H1 (cell line): ENCODE results near the gene TMEM117. TPM values are rescaled to one million over a fixed set of nuclear protein-coding genes. Genes with fewer than 3 reads are reported as not detected.

ENCODE experiments used
- CREB1 ChIP-seq: IDR thresholded peaks from 2 replicates; pipeline ENCODE4 v1.6.1; 2012; ENCODE audit warnings: inconsistent platforms
- MAFK ChIP-seq: IDR thresholded peaks from 2 replicates; pipeline ENCODE4 v1.6.1; 2012; ENCODE audit warnings: low read depth, mild to moderate bottlenecking, improper control_type of control experiment, low read length
- POLR2AphosphoS5 ChIP-seq: IDR thresholded peaks from 2 replicates; pipeline ENCODE4 v1.6.1; 2011; ENCODE audit warnings: low read depth, low read length
- polyA plus RNA-seq, 7 experiments: library from polyadenylated mRNA; depleted of rRNA in 3 of 7; stranded (reverse) in 5 of 7; unstranded in 2 of 7; fragments of >200 nt in 5 of 7; fragments of 200-250 nt in 2 of 7; gene quantifications; 1 replicate in 5 of 7; 2 replicates in 1 of 7; 4 replicates in 1 of 7; pipeline versions ENCODE4 v1.2.1 to v1.2.3, GENCODE V29; 2011 to 2013; ENCODE audit warnings: missing spikeins in 2 of 7, mixed read lengths in 2 of 7
- total RNA-seq: library from RNA; stranded (reverse); fragmentation: NEBNext Ultra II Directional; extraction: Animal tissue kit (Norgen Biotek cat#: 25700); gene quantifications from 2 replicates; pipeline ENCODE4 v1.2.1, GENCODE V29; 2021
- TF ChIP-seq, protein P1 (sequence below), 3 experiments: IDR thresholded peaks; 1 replicate in 2 of 3; 2 replicates in 1 of 3; pipeline versions ENCODE4 v1.5.1 to v1.6.1; 2011; ENCODE audit warnings: low read length in 3 of 3, mild to moderate bottlenecking in 3 of 3, inconsistent platforms in 2 of 3, low read depth in 1 of 3, moderate library complexity in 1 of 3; ENCODE audit not compliant: insufficient read depth in 1 of 3; ENCODE audit errors: control extremely low read depth in 1 of 3
- TF ChIP-seq, protein P2 (sequence below): IDR thresholded peaks from 2 replicates; pipeline ENCODE4 v1.6.1; 2011; ENCODE audit warnings: low read depth, mild to moderate bottlenecking, low read length; ENCODE audit not compliant: insufficient read depth

The TMEM117 gene
- total and polyA plus RNA-seq, 2 of the 8 experiments (the other 6 are each of a cell fraction or from before 2014, with no cell fraction given) = 0.80 to 1.4 TPM

- TF ChIP-seq, protein P1, sequence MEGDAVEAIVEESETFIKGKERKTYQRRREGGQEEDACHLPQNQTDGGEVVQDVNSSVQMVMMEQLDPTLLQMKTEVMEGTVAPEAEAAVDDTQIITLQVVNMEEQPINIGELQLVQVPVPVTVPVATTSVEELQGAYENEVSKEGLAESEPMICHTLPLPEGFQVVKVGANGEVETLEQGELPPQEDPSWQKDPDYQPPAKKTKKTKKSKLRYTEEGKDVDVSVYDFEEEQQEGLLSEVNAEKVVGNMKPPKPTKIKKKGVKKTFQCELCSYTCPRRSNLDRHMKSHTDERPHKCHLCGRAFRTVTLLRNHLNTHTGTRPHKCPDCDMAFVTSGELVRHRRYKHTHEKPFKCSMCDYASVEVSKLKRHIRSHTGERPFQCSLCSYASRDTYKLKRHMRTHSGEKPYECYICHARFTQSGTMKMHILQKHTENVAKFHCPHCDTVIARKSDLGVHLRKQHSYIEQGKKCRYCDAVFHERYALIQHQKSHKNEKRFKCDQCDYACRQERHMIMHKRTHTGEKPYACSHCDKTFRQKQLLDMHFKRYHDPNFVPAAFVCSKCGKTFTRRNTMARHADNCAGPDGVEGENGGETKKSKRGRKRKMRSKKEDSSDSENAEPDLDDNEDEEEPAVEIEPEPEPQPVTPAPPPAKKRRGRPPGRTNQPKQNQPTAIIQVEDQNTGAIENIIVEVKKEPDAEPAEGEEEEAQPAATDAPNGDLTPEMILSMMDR (IDR thresholded peaks at IDR 0.05; ENCODE audit: control extremely low read depth in 1 of 3, insufficient read depth in 1 of 3, low read depth in 1 of 3, low read length in 3 of 3) = no peak
- TF ChIP-seq MAFK = no peak
- no peak for TF ChIP-seq POLR2AphosphoS5
- TF ChIP-seq, protein P2, sequence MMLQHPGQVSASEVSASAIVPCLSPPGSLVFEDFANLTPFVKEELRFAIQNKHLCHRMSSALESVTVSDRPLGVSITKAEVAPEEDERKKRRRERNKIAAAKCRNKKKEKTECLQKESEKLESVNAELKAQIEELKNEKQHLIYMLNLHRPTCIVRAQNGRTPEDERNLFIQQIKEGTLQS = no peak
- TF ChIP-seq CREB1 = no peak
Observed at GRCh38 chr12:43884683-43885410, 49.0 kb downstream of the TMEM117 start (continued).
